Fibroblast of pulmonary artery (primary cell): ENCODE measurements around the gene CXCL16.

Source experiments
- DNase-seq: peaks from one replicate; pipeline ENCODE4 v3.0.0-alpha.2; 2010; ENCODE audit warnings: low read depth
- H3K4me3 ChIP-seq: replicated peaks from 2 replicates; pipeline ENCODE4 v1.5.1; 2011; ENCODE audit warnings: low read depth, mild to moderate bottlenecking, control low read depth, low read length, moderate library complexity
- CTCF ChIP-seq: IDR thresholded peaks from 2 replicates; pipeline ENCODE4 v1.5.1; 2011; ENCODE audit warnings: mild to moderate bottlenecking, control low read depth, low read length, inconsistent platforms; ENCODE audit errors: missing control alignments

Gene CXCL16

GRCh38 chr17:4785311-4786105 lies 45.8 kb upstream of the CXCL16 start:
- H3K4me3 ChIP-seq, result peak overlapping the region; percentile 14
- no peak for DNase-seq
- TF ChIP-seq CTCF, result no peak

GRCh38 chr17:4782652-4783051 lies 42.9 kb upstream of the CXCL16 start:
- DNase-seq, result no peak
- TF ChIP-seq CTCF, result no peak
- no peak overlapping the region for H3K4me3 ChIP-seq

GRCh38 chr17:4780325-4780955 lies 40.7 kb upstream of the CXCL16 start:
- no peak overlapping the region for H3K4me3 ChIP-seq
- no peak for TF ChIP-seq CTCF
- no peak for DNase-seq

GRCh38 chr17:4777969-4778760 lies 38.4 kb upstream of the CXCL16 start:
- no peak overlapping the region for H3K4me3 ChIP-seq
- no peak for TF ChIP-seq CTCF
- DNase-seq, result no peak

GRCh38 chr17:4772235-4772613 lies 32.5 kb upstream of the CXCL16 start:
- TF ChIP-seq CTCF, result no peak
- no peak overlapping the region for H3K4me3 ChIP-seq
- no peak for DNase-seq

GRCh38 chr17:4771519-4772234 lies 31.9 kb upstream of the CXCL16 start, which contains the start of gene TM4SF5:
TM4SF5 (plus strand) TSS chr17:4771886; CDS start chr17:4771923, 37 bp downstream.
- H3K4me3 ChIP-seq, result no peak within 1 kb of the TSS
- TF ChIP-seq CTCF, result no peak
- DNase-seq, result no peak
